Astrocyte (in vitro differentiated cells and primary cell): ENCODE results near the gene CD58. TPM values are rescaled to one million over a fixed set of nuclear protein-coding genes. Genes with fewer than 3 reads are reported as not detected.

ENCODE experiments used
- DNase-seq: peaks from one replicate; pipeline ENCODE4 v3.0.0-alpha.2; 2010; ENCODE audit warnings: low read depth
- FAIRE-seq: peaks from 2 replicates; lab custom pipeline; 2011; peaks lifted over from hg19 to GRCh38; lab: Jason Lieb, UNC
- H2AFZ ChIP-seq: 2 replicates; pipeline ENCODE4 v1.6.0; 2012; ENCODE audit warnings: low read depth, low read length, inconsistent platforms
- H3K27ac ChIP-seq: 2 replicates; pipeline ENCODE4 v1.5.1; 2011; ENCODE audit warnings: low read depth, low read length, inconsistent platforms
- H3K27me3 ChIP-seq: 2 replicates; pipeline ENCODE4 v1.6.0; 2011; ENCODE audit warnings: low read length, inconsistent platforms; ENCODE audit not compliant: insufficient read depth
- H3K36me3 ChIP-seq: 2 replicates; pipeline ENCODE4 v1.5.1; 2011; ENCODE audit warnings: low read length, inconsistent platforms; ENCODE audit not compliant: insufficient read depth
- H3K4me1 ChIP-seq: 2 replicates; pipeline ENCODE4 v1.5.1; 2011; ENCODE audit warnings: low read length, inconsistent platforms; ENCODE audit not compliant: insufficient read depth
- H3K4me2 ChIP-seq: 2 replicates; pipeline ENCODE4 v1.6.0; 2012; ENCODE audit warnings: low read length, inconsistent platforms
- H3K4me3 ChIP-seq: 2 replicates; pipeline ENCODE4 v1.5.1; 2011; ENCODE audit warnings: low read depth, mild to moderate bottlenecking, low read length, inconsistent platforms; ENCODE audit not compliant: insufficient read depth
- H3K79me2 ChIP-seq: 2 replicates; pipeline ENCODE4 v1.6.0; 2012; ENCODE audit warnings: mild to moderate bottlenecking, low read length, inconsistent platforms; ENCODE audit not compliant: insufficient read depth
- H3K9ac ChIP-seq: 2 replicates; pipeline ENCODE4 v1.6.0; 2012; ENCODE audit warnings: mild to moderate bottlenecking, low read length, inconsistent platforms
- H3K9me3 ChIP-seq: 2 replicates; pipeline ENCODE4 v1.5.1; 2012; ENCODE audit warnings: low read depth, mild to moderate bottlenecking, low read length, inconsistent platforms; ENCODE audit not compliant: insufficient read depth
- H4K20me1 ChIP-seq: 2 replicates; pipeline ENCODE4 v1.6.0; 2012; ENCODE audit warnings: low read length, inconsistent platforms; ENCODE audit not compliant: insufficient read depth
- H3K27ac Mint-ChIP-seq: one replicate; pipeline ENCODE4 v1.8.0; 2021; ENCODE audit warnings: mild to moderate bottlenecking, mixed read lengths; ENCODE audit not compliant: unreplicated experiment
- H3K27me3 Mint-ChIP-seq: one replicate; pipeline ENCODE4 v1.8.0; 2021; ENCODE audit warnings: low read depth, mixed read lengths; ENCODE audit not compliant: unreplicated experiment
- H3K36me3 Mint-ChIP-seq: one replicate; pipeline ENCODE4 v1.8.0; 2021; ENCODE audit warnings: low read depth, mixed read lengths; ENCODE audit not compliant: unreplicated experiment
- H3K4me1 Mint-ChIP-seq: one replicate; pipeline ENCODE4 v1.8.0; 2021; ENCODE audit warnings: low read depth, mixed read lengths; ENCODE audit not compliant: unreplicated experiment
- H3K4me3 Mint-ChIP-seq: one replicate; pipeline ENCODE4 v1.8.0; 2021; ENCODE audit warnings: mild to moderate bottlenecking, moderate library complexity, mixed read lengths; ENCODE audit not compliant: unreplicated experiment
- H3K9me3 Mint-ChIP-seq: one replicate; pipeline ENCODE4 v1.8.0; 2021; ENCODE audit warnings: mild to moderate bottlenecking, mixed read lengths; ENCODE audit not compliant: unreplicated experiment
- EZH2 ChIP-seq: IDR thresholded peaks from 2 replicates; pipeline ENCODE4 v1.6.1; 2012; ENCODE audit warnings: mild to moderate bottlenecking, low read length, inconsistent platforms; ENCODE audit not compliant: insufficient read depth
- total RNA-seq: library from RNA; stranded (reverse); gene quantifications from 2 replicates; pipeline ENCODE4 v1.2.1, GENCODE V29; 2021
- TF ChIP-seq, protein P1 (sequence below): IDR thresholded peaks from 2 replicates; pipeline ENCODE4 v1.5.1; 2011; ENCODE audit warnings: low read depth, mild to moderate bottlenecking, inconsistent platforms, low read length, moderate library complexity; ENCODE audit not compliant: insufficient read depth

CD58 gene
- total RNA-seq, 1 donor from 2014 or later = 13.0 TPM

DNA sequence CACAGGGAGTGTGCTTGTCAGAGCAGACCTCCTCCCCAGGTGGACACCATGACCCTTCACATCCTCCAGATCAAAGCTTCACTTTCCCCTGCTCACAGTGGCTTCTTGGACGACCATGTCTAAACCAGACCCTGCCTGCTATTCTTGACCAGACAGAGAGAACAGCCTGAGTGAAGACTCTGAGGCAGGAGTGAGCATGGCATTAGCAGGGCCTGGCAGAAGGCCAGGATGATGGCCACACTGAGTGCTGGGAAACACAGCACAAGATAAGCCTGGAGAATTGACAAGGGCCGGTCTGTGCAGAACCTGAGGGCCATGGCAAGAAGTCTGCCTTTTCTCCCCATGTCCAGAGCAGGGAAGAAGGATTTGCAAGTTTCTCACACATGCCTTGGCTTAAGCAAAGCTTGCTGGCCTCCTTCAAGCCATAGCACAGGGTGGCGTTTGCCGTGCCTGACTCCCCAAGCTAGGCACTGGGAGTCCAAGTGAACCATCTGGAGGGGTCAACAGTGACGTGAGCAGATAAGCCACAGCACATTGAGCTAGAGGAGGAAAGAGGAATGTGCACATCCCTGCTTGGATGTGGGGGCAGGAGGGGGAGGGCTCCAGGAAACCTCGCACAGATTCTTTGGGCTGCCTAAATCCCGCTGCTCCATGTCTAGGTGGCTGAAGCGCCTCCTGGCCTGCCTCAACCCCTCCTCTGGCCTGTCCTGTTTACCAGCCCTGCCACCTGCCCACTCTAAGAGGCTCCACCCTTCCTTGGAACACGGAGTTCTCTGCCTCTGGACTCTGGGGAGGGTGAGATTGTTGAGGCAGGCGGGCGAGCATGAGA, 87.1 kb downstream of the CD58 start:
- peaks cover 14% of the 10 kb centered on the region for H3K4me1 Mint-ChIP-seq
- H3K27ac ChIP-seq = no peak overlapping the region
- TF ChIP-seq EZH2 = no peak
- TF ChIP-seq, protein P1, sequence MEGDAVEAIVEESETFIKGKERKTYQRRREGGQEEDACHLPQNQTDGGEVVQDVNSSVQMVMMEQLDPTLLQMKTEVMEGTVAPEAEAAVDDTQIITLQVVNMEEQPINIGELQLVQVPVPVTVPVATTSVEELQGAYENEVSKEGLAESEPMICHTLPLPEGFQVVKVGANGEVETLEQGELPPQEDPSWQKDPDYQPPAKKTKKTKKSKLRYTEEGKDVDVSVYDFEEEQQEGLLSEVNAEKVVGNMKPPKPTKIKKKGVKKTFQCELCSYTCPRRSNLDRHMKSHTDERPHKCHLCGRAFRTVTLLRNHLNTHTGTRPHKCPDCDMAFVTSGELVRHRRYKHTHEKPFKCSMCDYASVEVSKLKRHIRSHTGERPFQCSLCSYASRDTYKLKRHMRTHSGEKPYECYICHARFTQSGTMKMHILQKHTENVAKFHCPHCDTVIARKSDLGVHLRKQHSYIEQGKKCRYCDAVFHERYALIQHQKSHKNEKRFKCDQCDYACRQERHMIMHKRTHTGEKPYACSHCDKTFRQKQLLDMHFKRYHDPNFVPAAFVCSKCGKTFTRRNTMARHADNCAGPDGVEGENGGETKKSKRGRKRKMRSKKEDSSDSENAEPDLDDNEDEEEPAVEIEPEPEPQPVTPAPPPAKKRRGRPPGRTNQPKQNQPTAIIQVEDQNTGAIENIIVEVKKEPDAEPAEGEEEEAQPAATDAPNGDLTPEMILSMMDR = no peak

DNA sequence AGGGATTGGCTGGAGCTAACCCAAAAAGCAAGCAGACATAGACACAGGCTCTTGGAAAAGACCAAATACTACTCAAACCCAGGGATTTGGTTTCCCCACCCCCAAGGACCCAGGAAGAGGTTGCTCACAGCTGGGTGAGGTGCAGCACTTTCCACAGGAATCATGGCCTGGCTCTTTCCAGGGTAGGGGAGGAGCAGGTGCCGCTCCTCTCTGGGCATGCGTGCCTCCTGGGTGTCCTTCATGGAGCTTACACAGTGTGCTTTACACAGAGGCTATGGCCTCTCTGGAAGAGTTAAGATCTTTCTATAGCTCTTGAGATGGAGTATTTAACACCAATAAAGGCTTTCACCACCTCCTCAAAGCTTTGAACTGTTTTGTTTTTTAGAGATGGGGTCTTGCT, 88.3 kb downstream of the CD58 start:
- Histone ChIP-seq H2AFZ (no peak overlapping the region), H3K79me2 (no peaks in the 10 kb centered on the region), H3K36me3 (no peaks in the 10 kb centered on the region), H3K27me3 (peaks cover 9% of the 10 kb centered on the region), H3K27ac (no peak overlapping the region), H3K9ac (no peak overlapping the region), H3K4me3 (no peak overlapping the region), H4K20me1 (no peaks in the 10 kb centered on the region), H3K4me2 (no peak overlapping the region), H3K4me1 (peaks cover 21% of the 10 kb centered on the region), H3K9me3 (no peaks in the 10 kb centered on the region)
- Mint-ChIP-seq H3K27me3 (peaks cover 2% of the 10 kb centered on the region), H3K4me1 (peaks cover 10% of the 10 kb centered on the region), H3K9me3 (no peaks in the 10 kb centered on the region), H3K4me3 (no peak overlapping the region), H3K36me3 (no peaks in the 10 kb centered on the region), H3K27ac (no peak overlapping the region)
- TF ChIP-seq, protein P1 = no peak
- no peak for TF ChIP-seq EZH2
- no peak for DNase-seq
- FAIRE-seq = no peak

More for the DNA sequence above, 87.1 kb downstream of the CD58 start:
- H3K27me3 ChIP-seq = peaks cover 9% of the 10 kb centered on the region
- H3K9ac ChIP-seq = no peak overlapping the region
- DNase-seq (no peak), FAIRE-seq (no peak)
- no peaks in the 10 kb centered on the region for H3K9me3 ChIP-seq
- H3K4me3 ChIP-seq = no peak overlapping the region
- Mint-ChIP-seq H3K27me3 (peaks cover 2% of the 10 kb centered on the region), H3K36me3 (no peaks in the 10 kb centered on the region), H3K9me3 (peaks cover 2% of the 10 kb centered on the region), H3K27ac (no peak overlapping the region), H3K4me3 (no peak overlapping the region)
- H3K4me2 ChIP-seq = no peak overlapping the region
- H4K20me1 ChIP-seq = no peaks in the 10 kb centered on the region
- H2AFZ ChIP-seq = no peak overlapping the region
- no peaks in the 10 kb centered on the region for H3K79me2 ChIP-seq
- peaks cover 17% of the 10 kb centered on the region for H3K4me1 ChIP-seq
- no peaks in the 10 kb centered on the region for H3K36me3 ChIP-seq

DNA sequence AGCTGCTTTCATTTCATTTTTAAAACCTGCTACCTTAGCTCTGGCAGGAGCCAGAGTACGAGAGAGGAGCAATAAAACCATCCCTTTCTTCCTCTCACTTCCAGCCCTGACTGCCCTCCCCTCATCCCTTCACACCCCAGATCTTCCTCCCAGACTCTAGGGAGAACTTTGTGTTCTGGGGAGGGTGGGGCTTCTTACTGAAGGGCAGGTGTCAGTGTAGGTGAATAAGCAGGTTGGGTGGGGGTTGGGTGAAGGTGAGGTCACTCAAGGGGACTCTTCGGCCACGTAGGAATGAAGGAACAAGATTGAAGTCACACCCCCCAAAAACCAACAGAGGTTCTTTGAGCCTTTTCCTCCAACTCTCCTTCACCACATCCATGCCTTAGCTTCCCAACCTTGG, 88.9 kb downstream of the CD58 start:
- H3K79me2 ChIP-seq = no peaks in the 10 kb centered on the region
- H3K27ac ChIP-seq = no peak overlapping the region
- H3K4me3 Mint-ChIP-seq = no peak overlapping the region
- no peak overlapping the region for H3K9ac ChIP-seq
- peaks cover 10% of the 10 kb centered on the region for H3K4me1 Mint-ChIP-seq
- no peak overlapping the region for H3K27ac Mint-ChIP-seq
- H3K27me3 ChIP-seq = peaks cover 9% of the 10 kb centered on the region
- H3K36me3 Mint-ChIP-seq = no peaks in the 10 kb centered on the region
- FAIRE-seq (no peak), DNase-seq (no peak)
- H3K9me3 ChIP-seq = no peaks in the 10 kb centered on the region
- TF ChIP-seq, protein P1 = no peak
- no peak for TF ChIP-seq EZH2
- H3K9me3 Mint-ChIP-seq = no peaks in the 10 kb centered on the region
- H3K27me3 Mint-ChIP-seq = peaks cover 2% of the 10 kb centered on the region
- H3K36me3 ChIP-seq = no peaks in the 10 kb centered on the region
- H2AFZ ChIP-seq = no peak overlapping the region
- no peak overlapping the region for H3K4me2 ChIP-seq
- peaks cover 19% of the 10 kb centered on the region for H3K4me1 ChIP-seq
- no peaks in the 10 kb centered on the region for H4K20me1 ChIP-seq
- no peak overlapping the region for H3K4me3 ChIP-seq
